Measurements from ENCODE around the gene TGFBR2.

GRCh38 chr3:30728143-30728542, 121.7 kb downstream of the TGFBR2 start:
- TF ChIP-seq MAX (IDR thresholded peaks at IDR 0.05) = no peak
- no peak for TF ChIP-seq ZNF317 (CRISPR knock-in tag; IDR thresholded peaks at IDR 0.05)
- no peak for TF ChIP-seq ZFP91 (CRISPR knock-in tag; IDR thresholded peaks at IDR 0.05; ENCODE audit: borderline replicate concordance)
- TF ChIP-seq ZNF138 (CRISPR knock-in tag; IDR thresholded peaks at IDR 0.05; ENCODE audit: low read depth) = no peak
- TF ChIP-seq FOXO4 (CRISPR knock-in tag; conservative IDR thresholded peaks at IDR 0.05) = no peak
- peak; percentile 34 for TF ChIP-seq CTCF (CRISPR knock-in tag; IDR thresholded peaks at IDR 0.05)
- no peak for TF ChIP-seq ZNF644 (CRISPR knock-in tag; IDR thresholded peaks at IDR 0.05; ENCODE audit: low read depth)
- TF ChIP-seq TBP (CRISPR knock-in tag; IDR thresholded peaks at IDR 0.05) = no peak
- no peak for TF ChIP-seq TCF7 (IDR thresholded peaks at IDR 0.05; ENCODE audit: low read depth)

Data from HepG2 (cell line).